Central memory CD8-positive, alpha-beta T cell (primary cell): ENCODE results near the gene GDE1.
A peak's percentile ranks its signal among the peaks of the same experiment; 100 is the strongest.
"Not testable (repeated sequence)": the region's sequence is repeated elsewhere in the genome, so short reads cannot be mapped to it uniquely, and the experiment has no call there.

Source experiments
- ATAC-seq: fragments of 150-1000 bp; cut with Tn5 transposase; replicated peaks from 2 replicates; pipeline ENCODE4 v1.10.0; 2022; ENCODE audit warnings: mild to moderate bottlenecking, moderate FRiP score, moderate number of reproducible peaks; ENCODE audit not compliant: poor library complexity, severe bottlenecking; ENCODE audit errors: extremely low read depth
- DNase-seq, 2 donors: peaks; one replicate each; pipeline ENCODE4 v3.0.0; 2021; ENCODE audit warnings: low spot score in 2 of 2
- H3K27ac Mint-ChIP-seq: one replicate; pipeline ENCODE4 v1.8.0; 2022; ENCODE audit warnings: low read depth, mild to moderate bottlenecking, moderate library complexity, mixed read lengths
- H3K27me3 Mint-ChIP-seq: one replicate; pipeline ENCODE4 v1.8.0; 2022; ENCODE audit warnings: mixed read lengths
- H3K36me3 Mint-ChIP-seq: one replicate; pipeline ENCODE4 v1.8.0; 2022; ENCODE audit warnings: mild to moderate bottlenecking, moderate library complexity, mixed read lengths; ENCODE audit not compliant: insufficient read depth
- H3K4me1 Mint-ChIP-seq: one replicate; pipeline ENCODE4 v1.8.0; 2022; ENCODE audit warnings: mixed read lengths
- H3K4me3 Mint-ChIP-seq: one replicate; pipeline ENCODE4 v1.8.0; 2022; ENCODE audit warnings: mild to moderate bottlenecking, moderate library complexity, mixed read lengths
- H3K9me3 Mint-ChIP-seq: one replicate; pipeline ENCODE4 v1.8.0; 2022; ENCODE audit warnings: mixed read lengths

The GDE1 gene, protein sequence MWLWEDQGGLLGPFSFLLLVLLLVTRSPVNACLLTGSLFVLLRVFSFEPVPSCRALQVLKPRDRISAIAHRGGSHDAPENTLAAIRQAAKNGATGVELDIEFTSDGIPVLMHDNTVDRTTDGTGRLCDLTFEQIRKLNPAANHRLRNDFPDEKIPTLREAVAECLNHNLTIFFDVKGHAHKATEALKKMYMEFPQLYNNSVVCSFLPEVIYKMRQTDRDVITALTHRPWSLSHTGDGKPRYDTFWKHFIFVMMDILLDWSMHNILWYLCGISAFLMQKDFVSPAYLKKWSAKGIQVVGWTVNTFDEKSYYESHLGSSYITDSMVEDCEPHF

DNA sequence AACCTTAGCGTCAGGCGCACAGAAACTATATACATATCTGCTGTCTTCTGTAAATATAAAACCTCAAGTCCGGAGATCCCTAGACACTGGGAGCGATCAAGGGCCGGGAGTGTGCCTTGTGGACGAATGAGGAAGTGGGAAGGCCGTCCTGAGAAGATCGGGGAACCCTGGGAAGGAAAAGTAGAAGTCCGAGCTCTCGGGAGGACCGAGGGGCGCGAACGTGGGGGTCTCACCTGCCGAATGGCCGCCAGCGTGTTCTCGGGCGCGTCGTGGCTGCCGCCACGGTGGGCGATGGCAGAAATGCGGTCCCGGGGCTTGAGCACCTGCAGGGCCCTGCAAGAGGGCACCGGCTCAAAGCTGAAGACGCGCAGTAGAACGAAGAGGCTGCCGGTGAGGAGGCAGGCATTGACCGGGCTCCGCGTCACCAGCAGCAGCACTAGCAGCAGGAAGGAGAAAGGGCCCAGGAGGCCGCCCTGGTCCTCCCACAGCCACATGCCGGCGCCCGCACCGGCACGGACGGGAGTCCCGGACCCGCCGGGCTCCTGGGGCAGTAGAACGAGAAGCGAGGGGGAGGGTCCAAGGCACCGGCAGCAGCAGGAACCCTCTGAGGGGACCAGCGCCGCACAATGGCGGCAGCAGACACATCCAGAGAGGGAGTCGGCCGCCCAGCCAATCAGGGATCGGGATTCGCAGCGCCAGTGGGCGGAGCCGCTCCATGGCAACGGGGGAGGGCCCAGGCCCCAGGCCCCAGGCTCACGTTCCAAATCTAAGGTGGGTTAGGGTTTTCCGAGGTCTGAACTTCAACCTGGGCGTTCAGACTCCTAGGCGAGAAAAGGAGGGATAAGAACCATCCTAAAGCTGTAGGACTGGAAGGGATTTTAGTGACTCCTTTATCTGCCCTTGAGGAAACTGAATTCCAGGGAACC lies at the start of gene GDE1:
TSS of gene GDE1 (minus strand) at position 628 of the 926 bp plus-strand sequence. CDS start at position 494, 134 bp downstream.
- Mint-ChIP-seq H3K4me3 (peak within 1 kb of the TSS; percentile 95), H3K27me3 (no peaks in the 10 kb centered on the region), H3K9me3 (no peaks in the 10 kb centered on the region), H3K4me1 (peaks cover 70% of the 10 kb centered on the region), H3K36me3 (peaks cover 15% of the 10 kb centered on the region), H3K27ac (peak within 1 kb of the TSS; percentile 95)
- ATAC-seq = peak; percentile 59
- peak; percentile 79 to 80 for DNase-seq

DNA sequence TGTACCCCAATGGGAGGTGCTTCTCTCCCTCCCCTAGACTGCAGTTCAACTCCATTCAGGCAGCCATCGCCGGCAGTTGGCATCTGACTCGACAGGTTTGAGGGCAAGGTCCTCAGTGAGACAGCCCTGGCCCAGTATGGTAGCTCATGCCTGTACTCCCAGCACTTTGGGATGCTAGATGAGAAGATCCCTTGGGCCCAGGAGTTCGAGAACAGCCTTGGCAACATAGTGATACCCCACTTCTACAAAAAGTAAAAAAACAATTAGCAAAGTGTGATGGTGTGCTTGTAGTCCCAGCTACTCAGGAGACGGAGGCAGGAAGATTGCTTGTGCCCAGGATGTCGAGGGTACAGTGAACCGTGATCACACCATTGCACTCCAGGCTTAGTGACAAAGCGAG lies 45.7 kb upstream of the GDE1 start:
- peaks cover 52% of the 10 kb centered on the region for H3K36me3 Mint-ChIP-seq
- no peak for ATAC-seq
- no peaks in the 10 kb centered on the region for H3K9me3 Mint-ChIP-seq
- H3K27me3 Mint-ChIP-seq = no peaks in the 10 kb centered on the region
- no peaks in the 10 kb centered on the region for H3K4me1 Mint-ChIP-seq
- H3K27ac Mint-ChIP-seq = no peak overlapping the region
- H3K4me3 Mint-ChIP-seq = no peak overlapping the region
- DNase-seq = no peak

DNA sequence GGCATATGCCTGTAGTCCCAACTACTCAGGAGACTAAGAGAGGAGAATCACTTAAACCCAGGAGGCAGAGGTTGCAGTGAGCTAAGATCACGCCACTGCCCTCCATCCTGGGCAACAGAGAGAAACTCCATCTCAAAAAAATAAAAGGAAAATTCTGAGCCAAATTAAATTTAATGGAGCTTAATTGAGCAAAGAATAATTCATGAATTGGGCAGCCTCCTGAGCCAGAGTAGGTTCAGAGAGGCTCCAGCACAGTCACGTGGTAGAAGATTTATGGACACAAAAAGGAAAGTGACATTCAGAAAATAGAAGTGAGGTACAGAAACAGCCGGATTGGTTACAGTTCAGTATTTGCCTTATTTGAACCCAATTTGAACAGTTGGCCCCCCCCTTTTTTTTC lies 44.5 kb upstream of the GDE1 start:
- H3K27ac Mint-ChIP-seq = no peak overlapping the region
- H3K27me3 Mint-ChIP-seq = no peaks in the 10 kb centered on the region
- H3K9me3 Mint-ChIP-seq = no peaks in the 10 kb centered on the region
- no peak for ATAC-seq
- no peaks in the 10 kb centered on the region for H3K4me1 Mint-ChIP-seq
- H3K36me3 Mint-ChIP-seq = peaks cover 43% of the 10 kb centered on the region
- H3K4me3 Mint-ChIP-seq = no peak overlapping the region
- DNase-seq = no peak

DNA sequence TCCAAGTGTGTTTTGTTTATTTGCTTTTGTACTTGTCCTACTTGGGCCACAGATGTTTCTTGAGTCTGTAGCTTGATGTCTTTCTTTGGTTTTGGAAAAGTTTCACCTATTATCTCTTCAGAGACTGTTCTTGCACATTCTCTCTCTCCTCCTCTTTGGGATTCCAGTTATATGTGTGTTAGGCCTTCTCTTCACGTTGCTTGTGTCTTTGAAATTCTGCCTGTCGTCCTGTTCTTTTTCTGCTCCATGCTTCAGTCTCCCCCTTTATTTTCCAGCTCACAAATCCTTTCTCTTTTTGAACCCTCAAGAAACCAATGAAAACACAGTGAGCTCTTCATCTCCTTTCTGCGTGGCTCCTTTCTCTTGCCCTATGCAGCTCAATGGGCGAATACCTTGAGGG lies 41.5 kb upstream of the GDE1 start:
- DNase-seq = no peak
- ATAC-seq = no peak
- H3K27ac Mint-ChIP-seq = no peak overlapping the region

DNA sequence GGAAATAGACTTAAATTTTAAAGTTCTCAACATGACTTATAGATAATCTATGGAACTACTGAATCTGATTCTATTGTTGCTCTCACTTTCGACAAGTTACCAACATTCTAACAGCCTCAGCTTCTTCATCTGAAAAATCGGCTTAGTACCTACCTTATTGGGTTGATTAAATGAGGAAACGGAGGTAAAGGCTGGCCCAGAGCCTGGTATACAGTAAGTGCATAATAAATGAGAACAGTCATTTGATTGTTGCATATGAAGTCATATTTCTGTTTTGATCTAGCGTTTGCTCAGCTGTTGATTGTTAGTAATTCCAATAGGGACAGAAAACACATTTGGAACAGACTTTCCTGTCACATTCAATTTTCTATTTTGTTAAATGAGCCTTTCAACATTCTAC lies 38.2 kb upstream of the GDE1 start:
- Mint-ChIP-seq H3K36me3 (peaks cover 13% of the 10 kb centered on the region), H3K27ac (no peak overlapping the region), H3K27me3 (no peaks in the 10 kb centered on the region), H3K4me3 (no peak overlapping the region), H3K9me3 (no peaks in the 10 kb centered on the region), H3K4me1 (peaks cover 17% of the 10 kb centered on the region)
- DNase-seq (no peak), ATAC-seq (no peak)

More for the DNA sequence above, 41.5 kb upstream of the GDE1 start:
- Mint-ChIP-seq H3K9me3 (no peaks in the 10 kb centered on the region), H3K4me3 (no peak overlapping the region), H3K36me3 (peaks cover 27% of the 10 kb centered on the region), H3K4me1 (peaks cover 4% of the 10 kb centered on the region), H3K27me3 (no peaks in the 10 kb centered on the region)

DNA sequence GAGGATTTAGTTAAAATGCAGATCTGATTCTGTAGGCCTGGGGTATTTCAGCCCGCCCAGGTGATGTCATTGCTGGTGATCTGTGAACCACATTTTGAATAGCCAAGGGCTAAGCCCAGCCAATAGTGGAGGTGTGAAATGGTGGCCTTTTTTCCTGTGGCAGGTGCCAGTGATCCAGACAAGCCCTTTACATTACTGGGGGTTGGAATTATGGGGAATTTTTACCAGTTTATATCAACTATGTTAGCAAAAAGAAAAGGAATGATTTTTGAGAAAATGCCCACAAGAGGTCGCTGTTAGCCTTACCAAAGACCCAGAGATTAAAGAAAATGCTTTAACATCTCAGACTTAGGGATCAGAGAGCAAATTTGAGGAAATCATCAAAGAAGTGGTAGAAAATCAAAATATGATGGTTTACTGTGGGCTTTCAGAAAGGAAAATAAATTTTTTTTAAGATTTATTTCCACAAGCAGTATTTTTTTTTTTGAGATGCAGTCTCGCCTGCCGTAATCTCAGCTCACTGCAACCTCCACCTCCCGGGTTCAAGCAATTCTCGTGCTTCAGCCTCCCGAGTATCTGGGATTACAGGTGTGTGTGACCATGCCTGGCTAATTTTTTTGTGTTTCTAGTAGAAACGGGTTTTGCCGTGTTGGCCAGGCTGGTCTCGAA lies 37.5 kb upstream of the GDE1 start:
- Mint-ChIP-seq H3K27me3 (no peaks in the 10 kb centered on the region), H3K36me3 (peaks cover 10% of the 10 kb centered on the region), H3K4me1 (peaks cover 22% of the 10 kb centered on the region), H3K9me3 (no peaks in the 10 kb centered on the region), H3K27ac (no peak overlapping the region), H3K4me3 (no peak overlapping the region)
- DNase-seq (no peak), ATAC-seq (no peak)

DNA sequence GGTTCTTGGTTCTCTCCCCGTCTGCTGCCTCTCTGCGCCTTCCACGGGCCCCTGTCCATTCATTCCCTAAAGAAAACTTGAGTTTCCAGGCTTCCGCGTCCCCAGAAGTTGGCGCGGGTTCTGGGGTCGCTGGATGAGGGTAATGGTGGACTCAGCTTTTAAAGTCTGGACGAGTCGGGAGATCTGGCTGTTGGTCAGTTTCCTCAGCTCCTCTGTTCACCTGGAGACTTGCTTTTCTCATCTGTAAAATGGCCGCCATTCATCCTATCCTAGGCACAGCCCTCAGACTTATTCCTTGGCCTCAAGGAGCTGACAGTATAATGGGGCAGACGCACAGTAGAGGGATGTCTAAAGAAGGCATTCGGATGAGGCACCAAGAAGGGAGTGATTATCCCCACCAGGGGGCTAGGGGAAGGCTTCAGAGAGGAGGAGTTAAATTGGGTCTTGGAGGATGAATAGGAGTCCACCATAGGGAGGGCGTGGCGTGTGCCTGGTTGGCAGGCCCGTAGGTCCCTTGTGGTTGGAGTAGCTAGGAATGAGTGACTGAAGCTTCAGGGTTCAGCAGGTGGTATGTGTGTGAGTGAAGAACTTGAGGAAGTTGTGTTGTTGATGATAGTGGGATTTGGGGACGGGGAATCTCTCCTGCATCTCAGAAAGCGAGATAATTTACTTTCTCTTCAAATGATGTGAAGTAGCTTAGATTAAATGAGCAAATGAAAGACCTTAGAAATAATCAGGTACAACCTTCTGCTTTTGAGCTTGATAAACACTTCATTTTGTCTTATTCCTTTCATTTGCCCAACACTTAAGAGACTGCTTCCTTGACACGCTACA lies 34.3 kb upstream of the GDE1 start:
- Mint-ChIP-seq H3K27me3 (no peaks in the 10 kb centered on the region), H3K36me3 (peaks cover 8% of the 10 kb centered on the region), H3K4me1 (peaks cover 22% of the 10 kb centered on the region), H3K9me3 (no peaks in the 10 kb centered on the region), H3K4me3 (peak overlapping the region; percentile 95), H3K27ac (peak overlapping the region; percentile 81)
- ATAC-seq (no peak), DNase-seq (no peak)

DNA sequence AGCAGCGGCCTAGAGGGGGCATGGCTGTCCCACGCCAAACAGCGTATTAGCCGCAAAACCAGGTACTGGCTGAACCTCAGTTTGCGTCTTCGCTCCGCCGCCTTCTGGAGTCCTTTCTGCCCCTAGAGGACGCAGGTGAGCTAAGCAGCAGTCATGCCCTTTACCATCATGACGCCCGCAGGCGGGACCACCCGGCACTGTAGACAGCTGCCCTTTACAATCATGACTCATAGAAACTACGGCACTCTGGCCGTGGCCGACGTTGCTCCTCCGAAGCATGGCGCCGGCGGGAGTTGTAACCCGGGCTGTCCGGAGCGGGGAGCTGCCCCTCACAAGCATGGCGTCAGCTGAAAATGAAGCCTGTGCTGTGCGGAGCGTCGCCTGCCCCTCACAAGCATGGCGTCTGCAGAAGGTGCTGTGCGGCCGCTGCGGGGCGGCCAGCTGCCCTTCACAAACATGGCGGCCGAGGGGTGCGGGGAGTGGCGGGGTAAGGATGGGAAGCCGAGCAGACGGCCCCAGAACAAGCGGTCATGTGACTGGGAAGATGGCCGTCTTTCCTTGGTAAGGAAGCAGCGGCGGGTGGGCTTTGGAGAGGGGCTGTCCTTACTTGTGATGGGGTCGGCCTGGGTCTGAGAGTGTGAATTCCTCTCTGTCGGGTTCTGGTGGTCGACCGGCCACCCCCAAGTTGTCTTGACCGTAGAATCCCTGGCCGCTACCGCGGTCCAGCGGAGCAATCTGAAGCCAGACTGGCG lies 33.5 kb upstream of the GDE1 start, which contains the start of gene VPS35L:
TSS of gene VPS35L (plus strand) at position 518 of the 752 bp plus-strand sequence. CDS start at position 545, 27 bp downstream.
- no peaks in the 10 kb centered on the region for H3K9me3 Mint-ChIP-seq
- DNase-seq (peak; percentile 94 to 97), ATAC-seq (peak; percentile 98)
- H3K4me3 Mint-ChIP-seq = peak within 1 kb of the TSS; percentile 95
- H3K27ac Mint-ChIP-seq = peak within 1 kb of the TSS; percentile 81
- peaks cover 22% of the 10 kb centered on the region for H3K4me1 Mint-ChIP-seq
- no peaks in the 10 kb centered on the region for H3K27me3 Mint-ChIP-seq
- peaks cover 8% of the 10 kb centered on the region for H3K36me3 Mint-ChIP-seq

DNA sequence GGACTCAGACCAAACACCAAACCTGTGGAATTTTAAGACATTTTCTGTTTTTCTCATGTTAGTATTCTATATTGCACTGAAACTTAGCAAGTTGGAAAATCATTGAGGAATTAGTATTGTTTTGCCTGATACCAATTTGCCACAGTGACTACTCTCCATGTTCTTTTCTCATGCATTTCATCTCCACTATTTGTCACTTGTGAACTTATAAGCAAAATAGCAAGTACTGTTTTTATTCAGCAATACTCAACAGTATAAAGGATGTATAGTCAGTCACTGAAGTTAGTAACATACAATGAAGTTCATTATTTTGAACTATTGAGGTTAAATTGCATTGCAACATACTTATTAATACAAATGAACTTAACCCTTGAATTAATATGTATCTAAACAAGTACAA lies 27.8 kb upstream of the GDE1 start:
- ATAC-seq (no peak), DNase-seq (no peak)
- Mint-ChIP-seq H3K4me1 (peaks cover under 1% of the 10 kb centered on the region), H3K4me3 (no peak overlapping the region), H3K27me3 (no peaks in the 10 kb centered on the region), H3K36me3 (peaks cover 3% of the 10 kb centered on the region), H3K9me3 (no peaks in the 10 kb centered on the region), H3K27ac (no peak overlapping the region)

DNA sequence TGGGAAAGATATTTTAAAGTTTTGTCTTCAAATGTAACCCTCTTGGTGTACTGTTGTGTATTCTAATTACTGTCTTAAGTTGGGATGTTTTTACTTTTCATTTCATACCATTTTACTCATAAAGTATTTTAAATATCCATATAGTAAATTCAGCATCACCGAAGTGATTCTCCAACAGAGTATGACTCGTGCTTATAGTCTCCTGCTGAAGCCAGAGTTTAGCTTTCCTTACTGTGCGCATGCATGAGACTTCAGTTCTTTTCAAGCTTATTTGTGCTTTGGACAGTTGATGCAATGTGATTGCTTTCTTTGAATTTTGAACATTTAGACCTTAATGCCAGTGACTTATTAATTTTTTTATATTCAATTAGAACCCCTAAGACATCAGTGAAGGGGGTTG lies 26.2 kb upstream of the GDE1 start:
- Mint-ChIP-seq H3K4me1 (no peaks in the 10 kb centered on the region), H3K27me3 (no peaks in the 10 kb centered on the region), H3K36me3 (peaks cover 3% of the 10 kb centered on the region), H3K4me3 (no peak overlapping the region), H3K9me3 (no peaks in the 10 kb centered on the region), H3K27ac (no peak overlapping the region)
- DNase-seq (no peak), ATAC-seq (no peak)

DNA sequence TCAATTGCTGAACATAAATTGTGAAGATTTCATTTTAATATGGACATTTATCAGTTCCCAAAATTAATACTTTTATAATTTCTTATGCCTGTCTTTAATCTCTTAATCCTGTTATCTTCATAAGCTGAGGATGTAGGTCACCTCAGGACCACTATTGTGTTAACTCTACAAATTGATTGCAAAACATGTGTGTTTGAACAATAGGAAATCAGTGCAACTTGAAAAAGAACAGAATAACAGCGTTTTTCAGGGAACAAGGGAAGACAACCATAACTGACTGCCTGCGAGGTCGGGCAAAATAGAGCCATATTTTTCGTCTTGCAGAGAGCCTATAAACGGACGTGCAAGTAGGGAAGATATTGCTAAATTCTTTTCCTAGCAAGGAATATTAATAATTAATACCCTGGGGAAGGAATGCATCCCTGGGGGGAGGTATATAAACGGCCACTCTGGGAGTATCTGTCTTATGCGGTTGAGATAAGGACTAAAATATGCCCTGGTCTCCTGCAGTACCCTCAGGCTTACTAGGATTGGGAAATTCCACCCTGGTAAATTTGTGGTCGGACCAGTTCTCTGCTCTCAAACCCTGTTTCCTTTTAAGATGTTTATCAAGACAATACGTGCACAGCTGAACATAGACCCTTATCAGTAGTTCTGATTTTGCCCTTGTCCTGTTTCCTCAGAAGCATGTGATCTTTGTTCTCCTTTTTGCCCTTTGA lies 21.5 kb upstream of the GDE1 start:
- ATAC-seq, H3K27ac Mint-ChIP-seq, H3K9me3 Mint-ChIP-seq: not testable (repeated sequence)

More for the DNA sequence above, 21.5 kb upstream of the GDE1 start:
- not testable (repeated sequence) for H3K4me3 Mint-ChIP-seq, H3K4me1 Mint-ChIP-seq, H3K27me3 Mint-ChIP-seq, DNase-seq
- peaks cover 18% of the 10 kb centered on the region for H3K36me3 Mint-ChIP-seq
